HepG2 (cell line): ENCODE data around the gene ADGRL1. TPM values are rescaled to one million over a fixed set of nuclear protein-coding genes. Genes with fewer than 3 reads are reported as not detected.

Experiments
- BORCS8-MEF2B ChIP-seq: sonication (generic); formaldehyde crosslinking; IDR thresholded peaks from 2 replicates; pipeline ENCODE4 v1.8.0; 2022; ENCODE audit warnings: mild to moderate bottlenecking, missing genetic modification reagents
- CBFB ChIP-seq: sonication (generic); formaldehyde crosslinking; IDR thresholded peaks from 2 replicates; pipeline ENCODE4 v1.4.0; 2020; ENCODE audit warnings: missing genetic modification reagents
- CCAR2 ChIP-seq: fragments of 200-400 bp; formaldehyde crosslinking; optimal IDR thresholded peaks from 2 replicates; pipeline ENCODE3; 2018; ENCODE audit warnings: low read depth, mild to moderate bottlenecking, low read length, moderate library complexity
- HNRNPUL1 ChIP-seq: fragments of 200-400 bp; formaldehyde crosslinking; IDR thresholded peaks from 2 replicates; pipeline ENCODE4 v1.6.1; 2017; ENCODE audit warnings: low read depth, mild to moderate bottlenecking, low read length, moderate library complexity
- MAFF ChIP-seq: IDR thresholded peaks from 2 replicates; pipeline ENCODE4 v1.6.1; 2011; ENCODE audit warnings: low read depth, low read length, improper control_type of control experiment
- NFKB2 ChIP-seq: sonication (generic); formaldehyde crosslinking; IDR thresholded peaks from 2 replicates; pipeline ENCODE4 v1.4.0; 2020; ENCODE audit warnings: missing genetic modification reagents, borderline replicate concordance
- NRL ChIP-seq: sonication (generic); formaldehyde crosslinking; IDR thresholded peaks from 2 replicates; pipeline ENCODE4 v1.5.0; 2020; ENCODE audit warnings: missing genetic modification reagents, mild to moderate bottlenecking, moderate library complexity, borderline replicate concordance
- PHF8 ChIP-seq: sonication (generic); formaldehyde crosslinking; IDR thresholded peaks from 2 replicates; pipeline ENCODE4 v1.5.0; 2020; ENCODE audit warnings: missing genetic modification reagents
- SIN3B ChIP-seq: fragments of 150-350 bp; IDR thresholded peaks from 2 replicates; pipeline ENCODE4 v1.6.1; 2014; ENCODE audit warnings: low read length
- TAF1 ChIP-seq: sonication (generic); formaldehyde crosslinking; IDR thresholded peaks from 2 replicates; pipeline ENCODE4 v1.4.0; 2020; ENCODE audit warnings: missing genetic modification reagents
- ZBTB10 ChIP-seq: sonication (generic); formaldehyde crosslinking; IDR thresholded peaks from 2 replicates; pipeline ENCODE4 v1.4.0; 2020; ENCODE audit warnings: missing genetic modification reagents, borderline replicate concordance
- ZFP36L2 ChIP-seq: sonication (generic); formaldehyde crosslinking; IDR thresholded peaks from 2 replicates; pipeline ENCODE4 v1.4.0; 2020; ENCODE audit warnings: missing genetic modification reagents
- ZKSCAN8 ChIP-seq: IDR thresholded peaks from 2 replicates; pipeline ENCODE4 v1.6.1; 2016; ENCODE audit warnings: borderline replicate concordance, missing genetic modification reagents, missing compliant biosample characterization
- ZNF275 ChIP-seq: sonication (generic); formaldehyde crosslinking; IDR thresholded peaks from 2 replicates; pipeline ENCODE4 v1.8.0; 2022; ENCODE audit warnings: missing genetic modification reagents, mild to moderate bottlenecking, inconsistent platforms, borderline replicate concordance
- ZNF407 ChIP-seq: sonication (generic); formaldehyde crosslinking; IDR thresholded peaks from one replicate; pipeline ENCODE4 v1.5.1; 2020; ENCODE audit warnings: mild to moderate bottlenecking, missing genetic modification reagents; ENCODE audit errors: not compliant biosample characterization
- ZNF616 ChIP-seq: sonication (generic); formaldehyde crosslinking; IDR thresholded peaks from 2 replicates; pipeline ENCODE4 v1.5.0; 2020; ENCODE audit warnings: low read depth, mild to moderate bottlenecking, missing genetic modification reagents
- ZNF775 ChIP-seq: sonication (generic); formaldehyde crosslinking; IDR thresholded peaks from 2 replicates; pipeline ENCODE4 v1.4.0; 2020; ENCODE audit warnings: missing genetic modification reagents, mild to moderate bottlenecking, moderate library complexity, borderline replicate concordance
- polyA plus RNA-seq, 8 experiments: library from polyadenylated mRNA; depleted of rRNA in 3 of 8; stranded (reverse) in 7 of 8; unstranded in 1 of 8; fragments of >200 nt; fragmentation: Illumina TruSeq in 4 of 8; extraction: Trizol in 4 of 8; gene quantifications; 2 replicates each; pipeline versions ENCODE4 v1.2.1 to v1.2.3, GENCODE V29; 2011 to 2016; ENCODE audit warnings: low read depth in 4 of 8, missing spikeins in 1 of 8, mixed read lengths in 1 of 8; ENCODE audit not compliant: insufficient read depth in 1 of 8
- total RNA-seq, 5 experiments: library from RNA; depleted of rRNA; stranded (reverse); fragments of >200 nt; fragmentation: Illumina TruSeq; extraction: Trizol; gene quantifications; 2 replicates each; pipeline ENCODE4 v1.2.3, GENCODE V29; 2016; ENCODE audit warnings: low read depth in 1 of 5

Gene ADGRL1
- total and polyA plus RNA-seq, 2 of the 13 experiments (the other 11 are each of a cell fraction or from before 2014, with no cell fraction given): 0.49 to 1.7 TPM

- TF ChIP-seq ZNF407 (CRISPR knock-in tag): no peak
- TF ChIP-seq NFKB2 (CRISPR knock-in tag): no peak
- TF ChIP-seq HNRNPUL1: no peak
- TF ChIP-seq TAF1 (CRISPR knock-in tag): peak; percentile 76
- no peak for TF ChIP-seq MAFF
- no peak for TF ChIP-seq ZNF775 (CRISPR knock-in tag)
- TF ChIP-seq BORCS8-MEF2B (CRISPR knock-in tag): peak; percentile 90
- TF ChIP-seq ZNF616: no peak; the same call in 1 of the 2 replicates
- no peak for TF ChIP-seq CCAR2
- TF ChIP-seq NRL (CRISPR knock-in tag): peak; percentile 46; the same call in 1 of the 2 replicates
- 0 out of 2 replicates have a peak, but pooled peaks have one; percentile 6 for TF ChIP-seq CBFB
- peak; percentile 29; the same call in 1 of the 2 replicates for TF ChIP-seq PHF8 (CRISPR knock-in tag)
- TF ChIP-seq ZFP36L2 (CRISPR knock-in tag): no peak
- no peak for TF ChIP-seq ZBTB10
- 0 out of 2 replicates have a peak, but pooled peaks have one; percentile 40 for TF ChIP-seq ZKSCAN8 (CRISPR knock-in tag)
- TF ChIP-seq ZNF275 (CRISPR knock-in tag): peak; percentile 35; the same call in 1 of the 2 replicates
- peak; percentile 96 for TF ChIP-seq SIN3B
These were observed 69.3 kb downstream of the ADGRL1 start, which contains the start of gene ASF1B (continued) for GRCh38 chr19:14136509-14137281.
